Measurements from ENCODE around the gene NPTXR.

NPTXR gene

DNA sequence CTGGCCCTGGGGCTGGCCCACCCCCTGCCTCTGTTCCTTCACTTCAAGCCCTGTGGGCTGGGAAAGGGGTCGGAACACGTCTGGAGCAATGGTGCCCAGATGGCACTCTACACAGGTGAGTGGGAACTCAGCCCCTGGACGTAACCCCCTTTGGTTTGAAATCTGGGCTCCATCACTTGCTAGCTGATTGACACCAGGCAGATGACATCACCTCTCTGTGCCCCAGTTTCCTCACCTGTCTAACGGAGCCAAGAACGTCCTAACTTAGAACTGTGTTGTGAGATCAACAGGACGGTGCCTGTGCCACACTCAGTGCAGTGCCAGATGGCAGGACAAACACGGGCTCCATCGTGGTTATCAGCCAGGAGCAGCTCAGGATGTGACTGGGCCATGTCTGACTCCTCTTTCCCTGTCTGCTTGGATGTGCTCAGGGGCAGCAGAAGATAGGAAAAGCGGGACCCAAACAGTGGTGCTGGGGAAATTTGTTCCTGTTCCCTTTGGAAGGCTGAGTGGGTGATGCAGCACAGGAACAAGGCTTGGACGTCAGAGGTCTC, 24.4 kb downstream of the NPTXR start:
- Histone ChIP-seq H2AFZ (ENCODE audit: low read length) (no peak overlapping the region), H3K79me2 (ENCODE audit: low read length) (no peaks in the 10 kb centered on the region), H3K36me3 (replicated peaks; ENCODE audit: insufficient read depth, low read length) (no peaks in the 10 kb centered on the region), H3K27ac (ENCODE audit: low read length) (no peak overlapping the region), H3K9ac (ENCODE audit: low read length) (no peak overlapping the region), H3K4me1 (ENCODE audit: low read length) (no peaks in the 10 kb centered on the region), H3F3A (ENCODE audit: insufficient read depth, low read length) (no peaks in the 10 kb centered on the region), H3K4me3 (ENCODE audit: low read length) (no peak overlapping the region), H3K27me3 (replicated peaks; ENCODE audit: insufficient read depth, low read length) (peaks cover 67% of the 10 kb centered on the region), H3K9me3 (replicated peaks; ENCODE audit: insufficient read depth, low read length) (no peaks in the 10 kb centered on the region), H3K4me2 (ENCODE audit: low read depth, low read length) (no peak overlapping the region), H4K20me1 (ENCODE audit: insufficient read depth, low read length) (no peaks in the 10 kb centered on the region), H3K9me2 (replicated peaks; ENCODE audit: insufficient read depth, low read length) (no peaks in the 10 kb centered on the region)
- TF ChIP-seq, protein P1, sequence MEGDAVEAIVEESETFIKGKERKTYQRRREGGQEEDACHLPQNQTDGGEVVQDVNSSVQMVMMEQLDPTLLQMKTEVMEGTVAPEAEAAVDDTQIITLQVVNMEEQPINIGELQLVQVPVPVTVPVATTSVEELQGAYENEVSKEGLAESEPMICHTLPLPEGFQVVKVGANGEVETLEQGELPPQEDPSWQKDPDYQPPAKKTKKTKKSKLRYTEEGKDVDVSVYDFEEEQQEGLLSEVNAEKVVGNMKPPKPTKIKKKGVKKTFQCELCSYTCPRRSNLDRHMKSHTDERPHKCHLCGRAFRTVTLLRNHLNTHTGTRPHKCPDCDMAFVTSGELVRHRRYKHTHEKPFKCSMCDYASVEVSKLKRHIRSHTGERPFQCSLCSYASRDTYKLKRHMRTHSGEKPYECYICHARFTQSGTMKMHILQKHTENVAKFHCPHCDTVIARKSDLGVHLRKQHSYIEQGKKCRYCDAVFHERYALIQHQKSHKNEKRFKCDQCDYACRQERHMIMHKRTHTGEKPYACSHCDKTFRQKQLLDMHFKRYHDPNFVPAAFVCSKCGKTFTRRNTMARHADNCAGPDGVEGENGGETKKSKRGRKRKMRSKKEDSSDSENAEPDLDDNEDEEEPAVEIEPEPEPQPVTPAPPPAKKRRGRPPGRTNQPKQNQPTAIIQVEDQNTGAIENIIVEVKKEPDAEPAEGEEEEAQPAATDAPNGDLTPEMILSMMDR (IDR thresholded peaks at IDR 0.05; ENCODE audit: low read length), result no peak
- TF ChIP-seq EZH2 (optimal IDR thresholded peaks at IDR 0.05; ENCODE audit: low read depth, low read length), result no peak
- TF ChIP-seq EZH2phosphoT487 (IDR thresholded peaks at IDR 0.05; ENCODE audit: low read length), result no peak
- DNase-seq, result no peak

DNA sequence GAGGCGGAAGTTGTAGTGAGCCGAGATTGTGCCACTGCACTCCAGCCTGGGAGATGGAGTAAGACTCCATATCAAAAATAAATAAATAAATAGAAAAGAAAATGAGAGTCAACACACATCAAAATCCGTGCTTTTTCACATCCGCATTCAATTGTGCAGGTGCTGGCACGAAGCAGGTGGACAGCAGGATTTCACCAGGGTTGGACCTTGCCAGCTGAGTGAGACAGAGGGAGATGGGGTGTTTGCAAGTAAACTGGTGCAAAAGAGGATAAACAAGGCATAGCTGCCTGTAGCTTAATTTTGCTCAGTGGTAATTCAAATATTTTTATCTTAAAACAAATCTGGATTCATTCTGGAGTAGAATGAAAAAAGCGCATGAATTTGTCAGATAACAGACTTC, 26.6 kb downstream of the NPTXR start:
- H2AFZ ChIP-seq (ENCODE audit: low read length), result no peak overlapping the region
- no peaks in the 10 kb centered on the region for H3K9me3 ChIP-seq (replicated peaks; ENCODE audit: insufficient read depth, low read length)
- no peak overlapping the region for H3K4me2 ChIP-seq (ENCODE audit: low read depth, low read length)
- TF ChIP-seq EZH2phosphoT487 (IDR thresholded peaks at IDR 0.05; ENCODE audit: low read length), result no peak
- TF ChIP-seq, protein P1 (IDR thresholded peaks at IDR 0.05; ENCODE audit: low read length), result no peak
- no peak for TF ChIP-seq EZH2 (optimal IDR thresholded peaks at IDR 0.05; ENCODE audit: low read depth, low read length)
- H3K9me2 ChIP-seq (replicated peaks; ENCODE audit: insufficient read depth, low read length), result no peaks in the 10 kb centered on the region
- no peak overlapping the region for H3K9ac ChIP-seq (ENCODE audit: low read length)
- peaks cover 74% of the 10 kb centered on the region for H3K27me3 ChIP-seq (replicated peaks; ENCODE audit: insufficient read depth, low read length)
- no peak for DNase-seq
- no peaks in the 10 kb centered on the region for H3K36me3 ChIP-seq (replicated peaks; ENCODE audit: insufficient read depth, low read length)
- no peak overlapping the region for H3K4me3 ChIP-seq (ENCODE audit: low read length)
- H3K79me2 ChIP-seq (ENCODE audit: low read length), result no peaks in the 10 kb centered on the region
- no peaks in the 10 kb centered on the region for H3K4me1 ChIP-seq (ENCODE audit: low read length)
- H4K20me1 ChIP-seq (ENCODE audit: insufficient read depth, low read length), result no peaks in the 10 kb centered on the region
- no peak overlapping the region for H3K27ac ChIP-seq (ENCODE audit: low read length)
- no peaks in the 10 kb centered on the region for H3F3A ChIP-seq (ENCODE audit: insufficient read depth, low read length)

DNA sequence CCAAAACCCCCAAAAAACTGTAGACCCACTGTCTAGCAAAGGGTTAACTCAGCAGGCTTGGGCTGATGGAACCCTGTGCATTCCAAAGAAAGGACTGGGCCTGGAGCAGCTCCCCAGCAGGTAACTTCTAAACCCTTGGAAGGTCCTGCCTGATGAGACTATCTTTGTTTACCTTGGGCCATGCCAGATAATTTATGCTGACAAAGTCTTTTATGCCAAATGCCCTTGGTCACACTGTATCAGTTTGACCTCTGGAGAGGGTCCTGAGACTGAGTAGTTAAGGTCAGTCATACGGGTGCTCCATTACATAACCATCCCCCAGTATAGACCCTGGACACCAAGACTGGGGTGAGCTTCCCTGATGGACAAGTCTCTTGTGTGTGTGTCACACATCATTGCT, 28.0 kb downstream of the NPTXR start:
- Histone ChIP-seq H3K4me1 (ENCODE audit: low read length) (no peaks in the 10 kb centered on the region), H3K4me3 (ENCODE audit: low read length) (no peak overlapping the region), H3K9me2 (replicated peaks; ENCODE audit: insufficient read depth, low read length) (no peaks in the 10 kb centered on the region), H4K20me1 (ENCODE audit: insufficient read depth, low read length) (no peaks in the 10 kb centered on the region), H3K79me2 (ENCODE audit: low read length) (no peaks in the 10 kb centered on the region), H3K9me3 (replicated peaks; ENCODE audit: insufficient read depth, low read length) (no peaks in the 10 kb centered on the region), H3K27ac (ENCODE audit: low read length) (no peak overlapping the region), H3K27me3 (replicated peaks; ENCODE audit: insufficient read depth, low read length) (peaks cover 67% of the 10 kb centered on the region), H3K36me3 (replicated peaks; ENCODE audit: insufficient read depth, low read length) (no peaks in the 10 kb centered on the region), H3K9ac (ENCODE audit: low read length) (no peak overlapping the region), H3F3A (ENCODE audit: insufficient read depth, low read length) (no peaks in the 10 kb centered on the region), H2AFZ (ENCODE audit: low read length) (no peak overlapping the region), H3K4me2 (ENCODE audit: low read depth, low read length) (no peak overlapping the region)
- TF ChIP-seq EZH2phosphoT487 (IDR thresholded peaks at IDR 0.05; ENCODE audit: low read length), result no peak
- TF ChIP-seq EZH2 (optimal IDR thresholded peaks at IDR 0.05; ENCODE audit: low read depth, low read length), result no peak
- TF ChIP-seq, protein P1 (IDR thresholded peaks at IDR 0.05; ENCODE audit: low read length), result no peak
- no peak for DNase-seq
